GOT3 (cell line): ENCODE measurements around the gene ZNF500.

ENCODE experiments used
- DNase-seq: peaks from one replicate; lab custom pipeline; 2025; ENCODE audit warnings: mixed read lengths; lab: John Stamatoyannopoulos, UW

ZNF500 gene

GRCh38 chr16:4772351-4772750 is 5.4 kb upstream of the ZNF500 start:
- DNase-seq: no peak

- no peak for DNase-seq
Measured at GRCh38 chr16:4771646-4772045, 4.7 kb upstream of the ZNF500 start.

GRCh38 chr16:4769306-4769638 is 2.3 kb upstream of the ZNF500 start:
- DNase-seq: no peak

- peak; percentile 82 for DNase-seq
Measured at GRCh38 chr16:4768549-4769305, 1.8 kb upstream of the ZNF500 start.

- no peak for DNase-seq
Measured at GRCh38 chr16:4767872-4768548, 1.0 kb upstream of the ZNF500 start.

GRCh38 chr16:4765511-4766474 is 1.2 kb downstream of the ZNF500 start:
- DNase-seq: no peak

- DNase-seq: no peak
Measured at GRCh38 chr16:4763791-4764190, 3.2 kb downstream of the ZNF500 start.

GRCh38 chr16:4762205-4762604 is 4.8 kb downstream of the ZNF500 start:
- no peak for DNase-seq

GRCh38 chr16:4760221-4760910 is 6.6 kb downstream of the ZNF500 start:
- no peak for DNase-seq

- DNase-seq: no peak
Measured at GRCh38 chr16:4755687-4756086, 11.3 kb downstream of the ZNF500 start.

GRCh38 chr16:4754865-4755264 is 12.1 kb downstream of the ZNF500 start:
- DNase-seq: no peak

GRCh38 chr16:4753227-4753626 is 13.7 kb downstream of the ZNF500 start:
- DNase-seq: no peak

GRCh38 chr16:4752351-4753100 is 14.4 kb downstream of the ZNF500 start:
- DNase-seq: no peak

- no peak for DNase-seq
Measured at GRCh38 chr16:4750896-4751295, 16.1 kb downstream of the ZNF500 start.

- DNase-seq: no peak
Measured at GRCh38 chr16:4749700-4750257, 17.2 kb downstream of the ZNF500 start.

- no peak for DNase-seq
Measured at GRCh38 chr16:4748682-4749411, 18.1 kb downstream of the ZNF500 start.

GRCh38 chr16:4747906-4748681 is 18.9 kb downstream of the ZNF500 start:
- DNase-seq: no peak

GRCh38 chr16:4746991-4747574 is 19.9 kb downstream of the ZNF500 start:
- no peak for DNase-seq

GRCh38 chr16:4746215-4746614 is 20.7 kb downstream of the ZNF500 start:
- DNase-seq: no peak
